HEK293T (cell line): ENCODE data around the gene TJP1.
"Not testable (repeated sequence)": the region's sequence is repeated elsewhere in the genome, so short reads cannot be mapped to it uniquely, and the experiment has no call there.

Experiments used
- FOXK2 ChIP-seq: fragments of 450-650 bp; IDR thresholded peaks from 2 replicates; pipeline ENCODE4 v1.6.1; 2016; ENCODE audit warnings: mild to moderate bottlenecking
- PKNOX1 ChIP-seq: fragments of 450-650 bp; IDR thresholded peaks from 2 replicates; pipeline ENCODE4 v1.6.1; 2016
- SP1 ChIP-seq: fragments of 450-650 bp; IDR thresholded peaks from 2 replicates; pipeline ENCODE4 v1.6.1; 2017
- SUZ12 ChIP-seq: fragments of 450-650 bp; IDR thresholded peaks from 2 replicates; pipeline ENCODE4 v1.6.1; 2016; ENCODE audit warnings: mild to moderate bottlenecking
- TARDBP ChIP-seq: fragments of 450-650 bp; IDR thresholded peaks from 2 replicates; pipeline ENCODE4 v1.6.1; 2016

- not testable (repeated sequence) for TF ChIP-seq PKNOX1, SP1, SUZ12, FOXK2, TARDBP
Observed at GRCh38 chr15:29657476-29657817, 164.8 kb downstream of the TJP1 start.
